Esophagus squamous epithelium (tissue), 5 donors: ENCODE measurements around the gene CFAP299. TPM values are rescaled to one million over a fixed set of nuclear protein-coding genes. Genes with fewer than 3 reads are reported as not detected.

Source experiments
- DNase-seq: peaks from one replicate; lab custom pipeline; 2025; lab: John Stamatoyannopoulos, UW
- H3K27ac ChIP-seq, 4 donors: fragments of 200-600 bp; sonication (generic); one replicate each; pipeline ENCODE4 v1.5.1; 2016 to 2019; ENCODE audit warnings: mild to moderate bottlenecking in 1 of 4
- H3K27me3 ChIP-seq, 4 donors: fragments of 200-600 bp; sonication (generic); 1 replicate in 3 of 4; 2 replicates in 1 of 4; pipeline versions ENCODE4 v1.5.1 to v1.6.0; 2017 to 2021; ENCODE audit warnings: antibody characterized with exemption in 1 of 4
- H3K36me3 ChIP-seq, 3 donors: fragments of 200-600 bp; sonication (generic); one replicate each; pipeline ENCODE4 v1.5.1; 2016 to 2019
- H3K4me1 ChIP-seq, 3 donors: fragments of 200-600 bp; sonication (generic); one replicate each; pipeline ENCODE4 v1.5.1; 2017 to 2019
- H3K4me3 ChIP-seq, 4 donors: fragments of 200-600 bp; sonication (generic); 1 replicate in 3 of 4; 2 replicates in 1 of 4; pipeline ENCODE4 v1.5.1; 2016 to 2019; ENCODE audit warnings: mild to moderate bottlenecking in 2 of 4, moderate library complexity in 1 of 4
- H3K9me3 ChIP-seq, 3 donors: fragments of 200-600 bp; sonication (generic); one replicate each; pipeline ENCODE4 v1.5.1; 2016 to 2019
- CTCF ChIP-seq, 6 experiments: fragments of 450-650 bp in 4 of 6; fragments of 200-600 bp in 2 of 6; sonication (generic) in 2 of 6; IDR thresholded peaks; one replicate each; pipeline ENCODE4 v1.5.1; 2016 to 2019; ENCODE audit warnings: antibody characterized with exemption in 6 of 6, mild to moderate bottlenecking in 4 of 6, moderate library complexity in 4 of 6
- POLR2A ChIP-seq, 4 donors: fragments of 450-650 bp; IDR thresholded peaks; one replicate each; pipeline ENCODE4 v1.6.1; 2017; ENCODE audit warnings: antibody characterized with exemption in 4 of 4, mild to moderate bottlenecking in 4 of 4, moderate library complexity in 3 of 4
- WGBS, 2 donors: methylation state at CpG; one replicate each; pipeline ENCODE4 v1.1.5; 2018; 5-methylcytosine and 5-hydroxymethylcytosine counted together
- intact Hi-C: fragments of 100-400 bp; cut with DNase I; formaldehyde crosslinking; loops from one replicate; pipeline ENCODE4 v1.15.0; 2022
- total RNA-seq, 4 donors: library from RNA; depleted of rRNA; stranded (reverse); fragments of >200 nt; gene quantifications; one replicate each; pipeline ENCODE4 v1.1.0, GENCODE V29; 2016
- donor health status: DM: yes; HTN: yes; CAD: no.

The CFAP299 gene
- total RNA-seq, 4 donors from 2014 or later, result not detected

GRCh38 chr4:80903020-80903419 lies 567.5 kb downstream of the CFAP299 start:
- intact Hi-C loops, result no loop called here
- DNase-seq, result no peak

GRCh38 chr4:80909938-80910337 lies 574.4 kb downstream of the CFAP299 start:
- intact Hi-C loops, result no loop called here
- H3K36me3 ChIP-seq, result no peaks in the 10 kb centered on the region
- no peak for TF ChIP-seq POLR2A (IDR thresholded peaks at IDR 0.05)
- WGBS, 2 donors, result 93 to 100% methylated on average over 1 of the region's 1 CpG
- no peak for DNase-seq
- no peaks in the 10 kb centered on the region for H3K4me1 ChIP-seq
- peaks cover 0 to 6% (median 3%) of the 10 kb centered on the region in 3 donors for H3K9me3 ChIP-seq
- H3K27ac ChIP-seq, result no peak overlapping the region
- no peak overlapping the region for H3K4me3 ChIP-seq
- no peaks in the 10 kb centered on the region for H3K27me3 ChIP-seq

More at GRCh38 chr4:80903020-80903419, 567.5 kb downstream of the CFAP299 start:
- Histone ChIP-seq H3K27me3 (no peaks in the 10 kb centered on the region), H3K4me1 (no peaks in the 10 kb centered on the region), H3K9me3 (peaks cover 0 to 6% (median 3%) of the 10 kb centered on the region in 3 donors), H3K36me3 (no peaks in the 10 kb centered on the region), H3K27ac (no peak overlapping the region), H3K4me3 (no peak overlapping the region)
- no peak for TF ChIP-seq POLR2A (IDR thresholded peaks at IDR 0.05)
- TF ChIP-seq CTCF (IDR thresholded peaks at IDR 0.05), result no peak

- Histone ChIP-seq H3K36me3 (no peaks in the 10 kb centered on the region), H3K4me3 (no peak overlapping the region), H3K27me3 (no peaks in the 10 kb centered on the region), H3K27ac (no peak overlapping the region), H3K9me3 (peaks cover 0 to 2% (median 2%) of the 10 kb centered on the region in 3 donors), H3K4me1 (no peaks in the 10 kb centered on the region)
- intact Hi-C loops, result no loop called here
- TF ChIP-seq POLR2A (IDR thresholded peaks at IDR 0.05) (no peak), CTCF (IDR thresholded peaks at IDR 0.05) (no peak)
- no peak for DNase-seq
Observed at GRCh38 chr4:80911458-80911857, 575.9 kb downstream of the CFAP299 start.

GRCh38 chr4:80912350-80912749 lies 576.8 kb downstream of the CFAP299 start:
- no peaks in the 10 kb centered on the region for H3K9me3 ChIP-seq
- no peak for DNase-seq
- H3K36me3 ChIP-seq, result no peaks in the 10 kb centered on the region
- no peak overlapping the region for H3K27ac ChIP-seq
- intact Hi-C loops, result no loop called here
- H3K4me1 ChIP-seq, result no peaks in the 10 kb centered on the region
- no peaks in the 10 kb centered on the region for H3K27me3 ChIP-seq
- H3K4me3 ChIP-seq, result no peak overlapping the region
- 91% methylated on average over 7 of the region's 7 CpGs for WGBS, 2 donors
- no peak for TF ChIP-seq POLR2A (IDR thresholded peaks at IDR 0.05)
- TF ChIP-seq CTCF (IDR thresholded peaks at IDR 0.05), result no peak

GRCh38 chr4:80913381-80913780 lies 577.9 kb downstream of the CFAP299 start:
- no peak for TF ChIP-seq POLR2A (IDR thresholded peaks at IDR 0.05)
- TF ChIP-seq CTCF (IDR thresholded peaks at IDR 0.05), result no peak
- intact Hi-C loops, result no loop called here
- Histone ChIP-seq H3K36me3 (no peaks in the 10 kb centered on the region), H3K27ac (no peak overlapping the region), H3K4me3 (no peak overlapping the region), H3K4me1 (no peaks in the 10 kb centered on the region), H3K9me3 (no peaks in the 10 kb centered on the region), H3K27me3 (no peaks in the 10 kb centered on the region)
- no peak for DNase-seq
- 18 to 19% methylated on average over 3 of the region's 3 CpGs for whole genome bisulfite sequencing, 2 donors

GRCh38 chr4:80916770-80917169 lies 581.2 kb downstream of the CFAP299 start:
- Histone ChIP-seq H3K27ac (no peak overlapping the region), H3K27me3 (no peaks in the 10 kb centered on the region), H3K36me3 (no peaks in the 10 kb centered on the region), H3K4me3 (no peak overlapping the region), H3K4me1 (no peaks in the 10 kb centered on the region), H3K9me3 (no peaks in the 10 kb centered on the region)
- TF ChIP-seq POLR2A (IDR thresholded peaks at IDR 0.05), result no peak
- no peak for TF ChIP-seq CTCF (IDR thresholded peaks at IDR 0.05)
- WGBS, 2 donors, result 83 to 95% methylated on average over 3 of the region's 3 CpGs
- intact Hi-C loops, result no loop called here
- DNase-seq, result no peak
